SK-N-MC (cell line): ENCODE results near the gene SGF29.
"Not testable (repeated sequence)": the region's sequence is repeated elsewhere in the genome, so short reads cannot be mapped to it uniquely, and the experiment has no call there.

Source experiments
- EZH2 ChIP-seq: fragments of 200-600 bp; sonication (generic); IDR thresholded peaks from one replicate; pipeline ENCODE4 v1.6.1; 2017; ENCODE audit warnings: antibody characterized with exemption
- FOXP2 ChIP-seq: optimal IDR thresholded peaks from 2 replicates; pipeline ENCODE3; 2011; ENCODE audit warnings: mild to moderate bottlenecking, moderate library complexity; ENCODE audit not compliant: insufficient read depth; ENCODE audit errors: extremely low read length, control extremely low read depth
- POLR2AphosphoS5 ChIP-seq: IDR thresholded peaks from 2 replicates; pipeline ENCODE4 v1.6.1; 2012; ENCODE audit warnings: mild to moderate bottlenecking, low read depth, low read length, borderline replicate concordance

DNA sequence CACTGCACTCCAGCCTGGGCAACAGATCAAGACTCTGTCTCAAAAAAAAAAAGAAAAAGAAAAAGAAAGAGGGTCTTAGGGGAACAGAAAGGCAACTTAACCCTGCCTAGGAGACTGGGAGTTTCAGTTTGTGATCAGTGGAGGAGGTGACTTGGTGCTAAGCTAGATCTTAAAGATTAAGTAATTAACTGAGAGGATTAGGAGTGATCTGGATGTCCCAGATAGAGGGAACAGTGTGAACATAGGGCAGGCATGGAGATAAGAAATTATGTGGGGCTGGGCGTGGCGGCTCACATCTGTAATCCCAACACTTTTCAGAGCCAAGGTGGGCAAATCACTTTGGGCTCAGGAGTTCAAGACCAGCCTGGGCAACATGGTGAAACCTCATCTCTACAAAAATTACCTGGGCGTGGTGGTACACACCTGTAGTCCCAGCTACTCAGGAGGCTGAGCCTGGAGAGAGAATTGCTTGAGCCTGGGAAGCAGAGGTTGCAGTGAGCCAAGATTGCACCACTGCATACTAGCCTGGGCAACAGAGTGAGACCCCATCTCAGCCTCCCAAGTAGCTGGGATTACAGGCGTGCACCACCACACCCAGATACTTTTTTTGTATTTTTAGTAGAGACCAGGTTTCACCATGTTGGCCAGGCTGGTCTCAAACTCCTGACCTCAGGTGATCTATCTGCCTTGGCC is 12.7 kb downstream of the SGF29 start:
- TF ChIP-seq POLR2AphosphoS5, EZH2, FOXP2: not testable (repeated sequence)
